ENCODE measurements around the gene STYXL2. TPM values are rescaled to one million over a fixed set of nuclear protein-coding genes. Genes with fewer than 3 reads are reported as not detected.
A peak's percentile ranks its signal among the peaks of the same experiment; 100 is the strongest.

STYXL2 gene
- total RNA-seq, 1 donor from 2014 or later, result 40.1 TPM

DNA sequence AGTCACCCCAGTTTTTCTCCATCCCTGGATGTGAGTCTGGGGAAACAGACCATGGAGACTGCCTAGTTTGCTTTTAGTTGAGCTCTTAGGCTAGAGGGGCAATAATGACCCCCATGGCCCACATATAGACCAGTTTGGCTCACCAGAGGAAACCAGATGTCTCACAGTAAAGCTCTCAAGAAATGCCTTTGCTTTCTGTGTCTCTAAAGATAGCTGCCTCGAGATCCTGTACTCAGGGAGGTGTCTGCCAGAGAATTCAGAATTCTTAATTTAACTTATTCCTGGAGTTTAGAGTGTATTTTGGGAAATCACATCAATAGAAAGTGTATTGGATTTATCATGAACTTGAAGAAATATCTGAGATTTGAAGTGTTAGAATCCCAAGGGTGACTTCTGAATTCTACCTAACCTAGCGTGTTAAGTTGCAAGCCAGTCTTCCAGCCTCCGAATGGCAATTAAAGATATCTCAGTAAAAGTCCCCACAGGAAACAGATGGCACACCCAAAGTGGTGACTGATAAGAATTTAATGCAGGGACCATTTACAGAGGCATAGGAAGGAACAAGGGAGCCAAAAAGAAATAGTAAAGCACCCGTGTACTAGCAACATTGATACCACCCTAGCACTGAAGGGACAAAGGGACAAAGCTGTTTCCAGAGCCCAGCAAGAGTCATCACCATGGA lies 37.1 kb downstream of the STYXL2 start:
- DNase-seq (ENCODE audit: low read depth), result no peak

GRCh38 chr1:167132301-167133010 lies 38.6 kb downstream of the STYXL2 start:
- no peak for DNase-seq (ENCODE audit: low read depth)

DNA sequence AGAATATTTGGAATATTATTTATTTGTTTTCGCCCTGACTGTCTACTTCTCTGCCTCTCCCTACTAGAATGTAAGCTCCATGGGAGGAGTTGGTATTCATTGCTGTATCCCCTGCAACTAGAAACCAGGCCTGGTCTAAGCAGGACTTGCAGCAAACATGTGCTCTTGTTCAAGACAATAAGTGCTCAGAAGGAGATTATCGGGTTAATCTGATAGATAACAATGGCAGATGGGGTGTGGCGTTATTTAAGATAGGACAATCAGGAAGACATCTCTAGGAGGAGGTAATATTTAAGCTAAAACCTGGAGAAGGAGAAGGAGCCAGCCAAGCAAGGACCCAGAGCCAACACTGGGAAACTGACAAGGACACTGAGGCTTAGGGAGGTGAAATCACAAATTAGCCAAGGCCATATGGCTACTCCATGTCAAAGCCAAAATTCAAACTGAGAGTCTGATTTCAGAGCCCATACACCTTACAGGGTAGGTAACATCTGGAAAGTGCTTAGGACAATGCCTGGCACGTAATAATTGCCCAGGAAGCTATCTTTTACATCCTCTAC lies 41.5 kb downstream of the STYXL2 start:
- no peak for DNase-seq (ENCODE audit: low read depth)

DNA sequence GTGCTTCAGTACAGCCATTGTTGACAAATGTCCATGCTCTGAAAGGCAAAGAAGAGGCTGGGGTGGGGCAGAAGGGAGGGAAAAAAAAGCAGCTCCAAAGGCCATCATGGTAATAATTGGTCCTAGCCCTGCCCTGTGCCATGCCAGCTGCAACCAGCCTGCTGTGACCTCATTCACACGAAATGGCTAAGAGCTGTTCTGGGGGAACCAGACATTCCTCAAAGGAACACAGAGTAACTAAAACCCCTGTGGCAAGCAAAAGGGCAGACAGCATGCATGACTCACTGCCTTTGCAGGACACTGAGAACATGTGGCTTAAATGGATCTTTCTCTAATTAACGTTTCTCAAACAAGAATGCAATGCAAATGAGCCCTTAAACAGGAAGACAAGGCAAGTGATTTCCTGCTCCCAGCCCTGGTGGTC lies 42.3 kb downstream of the STYXL2 start:
- DNase-seq (ENCODE audit: low read depth), result peak; percentile 97

DNA sequence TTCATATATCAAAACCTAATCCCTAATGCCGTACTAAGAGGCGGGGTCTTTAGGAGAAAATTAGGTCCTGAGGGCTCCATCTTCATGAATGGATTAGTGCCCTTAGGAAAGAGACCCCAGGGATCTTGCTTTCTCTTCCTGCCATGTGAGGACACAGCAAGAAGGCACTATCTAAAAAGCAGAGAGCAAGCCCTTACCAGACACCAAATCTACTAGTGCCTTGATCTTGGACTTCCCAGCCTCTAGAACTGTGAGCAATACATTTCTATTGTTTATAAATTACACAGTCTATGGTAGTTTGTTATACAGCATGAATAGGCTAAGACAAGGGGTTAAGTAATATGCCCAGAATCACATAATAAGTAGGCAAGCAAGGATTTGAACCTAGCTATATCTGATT lies 42.9 kb downstream of the STYXL2 start:
- no peak for DNase-seq (ENCODE audit: low read depth)

GRCh38 chr1:167137332-167137781 lies 43.5 kb downstream of the STYXL2 start:
- no peak for DNase-seq (ENCODE audit: low read depth)

- no peak for DNase-seq (ENCODE audit: low read depth)
Observed at GRCh38 chr1:167137793-167138510, 44.1 kb downstream of the STYXL2 start.

GRCh38 chr1:167138703-167139102 lies 44.8 kb downstream of the STYXL2 start:
- DNase-seq (ENCODE audit: low read depth), result no peak

DNA sequence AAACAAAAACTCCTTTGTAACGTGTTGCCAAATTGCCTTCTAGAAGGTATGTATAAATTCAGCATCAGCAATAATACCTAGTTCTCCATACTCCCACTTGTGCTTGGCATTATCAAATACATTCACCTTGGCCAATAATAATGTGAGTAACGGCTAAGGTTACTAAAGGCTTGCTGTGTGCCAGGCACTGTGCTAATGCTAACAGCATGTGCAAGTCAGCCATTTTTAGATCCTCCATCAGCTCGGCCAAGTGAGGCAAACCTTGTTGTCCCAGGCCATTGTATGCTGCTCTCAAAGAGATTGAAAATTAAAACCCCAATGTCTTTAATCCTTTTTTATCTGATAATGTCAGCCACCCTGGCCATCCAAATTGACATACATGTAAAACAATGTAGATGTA lies 48.1 kb downstream of the STYXL2 start:
- DNase-seq (ENCODE audit: low read depth), result no peak

Other genes starting within 250 kb of the STYXL2 start
- 9.0 and 9.3 TPM in 2 replicates for gene TADA1, start 217.8 kb upstream of the STYXL2 start, total RNA-seq
- gene ILDR2, start 118.5 kb upstream of the STYXL2 start, total RNA-seq, result 0.13 and 0.21 TPM in 2 replicates
- not detected in 2 replicates for gene MAEL, start 104.8 kb upstream of the STYXL2 start, total RNA-seq
- gene GPA33, start 3.7 kb upstream of the STYXL2 start, total RNA-seq, result not detected in 2 replicates
- gene POU2F1, start 126.8 kb downstream of the STYXL2 start, total RNA-seq, result 4.3 and 7.6 TPM in 2 replicates